Upper lobe of left lung (tissue), 6 donors: ENCODE data around the gene STAG1. TPM values are rescaled to one million over a fixed set of nuclear protein-coding genes. Genes with fewer than 3 reads are reported as not detected.

ENCODE experiments used
- ATAC-seq, 2 donors: fragments of 200-7000 bp; cut with Tn5 transposase; one replicate each; pipeline ENCODE4 v1.9.1; 2022; ENCODE audit warnings: mild to moderate bottlenecking in 2 of 2, moderate library complexity in 2 of 2; ENCODE audit not compliant: low FRiP score in 2 of 2
- DNase-seq, 2 donors: peaks; one replicate each; pipeline ENCODE4 v3.0.0-alpha.2; 2019 to 2020
- H3K27ac ChIP-seq, 4 donors: fragments of 200-600 bp; sonication (generic); one replicate each; pipeline ENCODE4 v1.5.1; 2016 to 2019
- H3K27me3 ChIP-seq, 4 donors: fragments of 200-600 bp; sonication (generic); one replicate each; pipeline ENCODE4 v1.5.1; 2017 to 2019
- H3K36me3 ChIP-seq, 4 donors: fragments of 200-600 bp; sonication (generic); one replicate each; pipeline ENCODE4 v1.5.1; 2016 to 2019
- H3K4me1 ChIP-seq, 4 donors: fragments of 200-600 bp; sonication (generic); one replicate each; pipeline ENCODE4 v1.5.1; 2018 to 2019
- H3K4me3 ChIP-seq, 4 donors: fragments of 200-600 bp; sonication (generic); one replicate each; pipeline ENCODE4 v1.5.1; 2017 to 2019; ENCODE audit warnings: mild to moderate bottlenecking in 2 of 4, moderate library complexity in 1 of 4
- H3K9me3 ChIP-seq, 4 donors: fragments of 200-600 bp; sonication (generic); one replicate each; pipeline ENCODE4 v1.5.1; 2018 to 2019
- CTCF ChIP-seq, 6 experiments: fragments of 450-650 bp in 4 of 6; fragments of 200-600 bp in 2 of 6; sonication (generic) in 2 of 6; IDR thresholded peaks; one replicate each; pipeline ENCODE4 v1.5.1; 2016 to 2019; ENCODE audit warnings: antibody characterized with exemption in 6 of 6
- EP300 ChIP-seq, 4 donors: sonication (generic); formaldehyde crosslinking; IDR thresholded peaks; one replicate each; pipeline ENCODE4 v1.5.1; 2017; ENCODE audit warnings: antibody characterized with exemption in 4 of 4, control low read depth in 2 of 4
- POLR2A ChIP-seq, 4 donors: fragments of 450-650 bp; IDR thresholded peaks; one replicate each; pipeline ENCODE4 v1.5.1; 2016 to 2017; ENCODE audit warnings: antibody characterized with exemption in 4 of 4, mild to moderate bottlenecking in 2 of 4
- POLR2AphosphoS5 ChIP-seq, 2 donors: sonication (generic); formaldehyde crosslinking; IDR thresholded peaks; one replicate each; pipeline ENCODE4 v1.5.1; 2017; ENCODE audit warnings: antibody characterized with exemption in 2 of 2
- WGBS, 2 donors: methylation state at CpG; one replicate each; pipeline ENCODE4 v1.1.5; 2017 to 2018; 5-methylcytosine and 5-hydroxymethylcytosine counted together
- total RNA-seq, 6 donors: library from RNA; depleted of rRNA in 4 of 6; stranded (reverse); fragments of >200 nt in 4 of 6; gene quantifications; one replicate each; pipeline versions ENCODE4 v1.1.0 to v1.2.1, GENCODE V29; 2016 to 2021
- donor health status: DM: no; HTN: no; CAD: no; lungs with moderate emphysema.
- donor health status: DM: no; HTN: yes; CAD: no; lungs with severe emphysema.

STAG1 gene
- total RNA-seq, 6 donors from 2014 or later, result 19.1 to 65.0 (median 34.2) TPM

GRCh38 chr3:136546720-136547119 is 205.5 kb downstream of the STAG1 start:
- peaks cover 0 to 11% (median 4%) of the 10 kb centered on the region in 4 donors for H3K4me1 ChIP-seq
- no peak overlapping the region for H3K4me3 ChIP-seq
- no peak for TF ChIP-seq CTCF (IDR thresholded peaks at IDR 0.05)
- TF ChIP-seq EP300 (IDR thresholded peaks at IDR 0.05), result no peak
- TF ChIP-seq POLR2AphosphoS5 (IDR thresholded peaks at IDR 0.05), result no peak
- no peak for TF ChIP-seq POLR2A (IDR thresholded peaks at IDR 0.05)
- DNase-seq (no peak), ATAC-seq (no peak)
- H3K27ac ChIP-seq, result no peak overlapping the region
- H3K27me3 ChIP-seq, result no peaks in the 10 kb centered on the region
- H3K36me3 ChIP-seq, result no peaks in the 10 kb centered on the region
- H3K9me3 ChIP-seq, result no peaks in the 10 kb centered on the region

GRCh38 chr3:136545664-136546268 is 206.4 kb downstream of the STAG1 start:
- no peaks in the 10 kb centered on the region for H3K9me3 ChIP-seq
- H3K36me3 ChIP-seq, result no peaks in the 10 kb centered on the region
- H3K4me1 ChIP-seq, result peaks cover 0 to 11% (median 4%) of the 10 kb centered on the region in 4 donors
- DNase-seq (no peak), ATAC-seq (no peak)
- TF ChIP-seq POLR2A (IDR thresholded peaks at IDR 0.05) (no peak), CTCF (IDR thresholded peaks at IDR 0.05) (peak in 1 of 6 experiments; percentile 11), POLR2AphosphoS5 (IDR thresholded peaks at IDR 0.05) (no peak), EP300 (IDR thresholded peaks at IDR 0.05) (no peak)
- H3K4me3 ChIP-seq, result no peak overlapping the region
- no peaks in the 10 kb centered on the region for H3K27me3 ChIP-seq
- 62 to 63% methylated on average over 3 of the region's 3 CpGs for WGBS, 2 donors
- H3K27ac ChIP-seq, result peak overlapping the region in 1 of 4 donors; percentile 42

DNA sequence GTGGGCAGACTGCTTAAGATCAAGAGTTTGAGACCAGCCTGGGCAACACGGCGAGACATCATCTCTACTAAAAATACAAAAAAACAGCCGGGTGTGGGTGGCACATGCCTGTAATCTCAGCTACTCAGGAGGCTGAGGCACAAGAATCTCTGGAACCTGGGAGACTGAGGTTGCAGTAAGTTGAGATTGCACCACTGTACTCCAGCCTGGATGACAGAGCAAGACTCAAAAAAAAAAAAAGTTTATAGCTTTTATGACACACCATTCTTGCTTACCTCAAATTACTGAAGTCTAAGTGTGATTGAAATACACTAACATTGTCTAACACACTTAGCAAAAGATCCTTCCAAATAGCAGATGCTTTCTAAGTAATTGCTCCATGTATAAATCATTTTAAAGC is 207.6 kb downstream of the STAG1 start:
- H3K4me3 ChIP-seq, result no peak overlapping the region
- H3K27me3 ChIP-seq, result no peaks in the 10 kb centered on the region
- DNase-seq (no peak), ATAC-seq (no peak)
- no peaks in the 10 kb centered on the region for H3K36me3 ChIP-seq
- 90 to 96% methylated on average over 3 of the region's 3 CpGs for WGBS, 2 donors
- H3K27ac ChIP-seq, result no peak overlapping the region
- TF ChIP-seq POLR2AphosphoS5 (IDR thresholded peaks at IDR 0.05) (no peak), POLR2A (IDR thresholded peaks at IDR 0.05) (no peak), EP300 (IDR thresholded peaks at IDR 0.05) (no peak), CTCF (IDR thresholded peaks at IDR 0.05) (no peak)
- H3K9me3 ChIP-seq, result no peaks in the 10 kb centered on the region
- H3K4me1 ChIP-seq, result peaks cover 0 to 11% (median 4%) of the 10 kb centered on the region in 4 donors

- H3K9me3 ChIP-seq, result no peaks in the 10 kb centered on the region
- DNase-seq, result no peak
- 62 to 72% methylated on average over 4 of the region's 4 CpGs for WGBS, 2 donors
- H3K36me3 ChIP-seq, result no peaks in the 10 kb centered on the region
- H3K27ac ChIP-seq, result peak overlapping the region in 2 of 4 donors; percentile 40 to 49
- no peak overlapping the region for H3K4me3 ChIP-seq
- no peak for ATAC-seq
- H3K27me3 ChIP-seq, result no peaks in the 10 kb centered on the region
- peaks cover 0 to 11% (median 4%) of the 10 kb centered on the region in 4 donors for H3K4me1 ChIP-seq
- TF ChIP-seq EP300 (IDR thresholded peaks at IDR 0.05) (no peak), POLR2AphosphoS5 (IDR thresholded peaks at IDR 0.05) (no peak), POLR2A (IDR thresholded peaks at IDR 0.05) (no peak), CTCF (IDR thresholded peaks at IDR 0.05) (no peak)
These were observed 208.8 kb downstream of the STAG1 start for GRCh38 chr3:136543385-136543784.

DNA sequence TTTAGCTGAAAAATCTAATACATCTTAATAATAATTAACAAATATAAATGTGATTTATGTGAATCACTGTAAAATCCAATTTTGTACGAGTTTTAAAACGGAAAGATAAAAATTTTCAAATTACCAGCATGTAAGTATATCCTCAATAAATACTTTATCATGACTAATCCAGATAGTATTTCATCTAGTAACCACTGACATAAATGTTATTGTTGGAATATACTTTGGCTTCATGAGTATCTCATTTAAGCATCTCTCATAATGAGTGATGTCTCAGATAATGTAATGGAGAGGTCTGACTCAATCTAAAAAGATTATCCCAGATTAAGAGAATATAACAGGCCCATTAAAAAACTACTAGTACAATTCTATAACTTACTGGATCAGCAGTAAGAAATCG is 216.3 kb downstream of the STAG1 start:
- TF ChIP-seq CTCF (IDR thresholded peaks at IDR 0.05) (no peak), POLR2AphosphoS5 (IDR thresholded peaks at IDR 0.05) (no peak), POLR2A (IDR thresholded peaks at IDR 0.05) (no peak), EP300 (IDR thresholded peaks at IDR 0.05) (no peak)
- Histone ChIP-seq H3K4me1 (no peaks in the 10 kb centered on the region), H3K9me3 (peaks cover 0 to 5% (median 4%) of the 10 kb centered on the region in 4 donors), H3K27ac (no peak overlapping the region), H3K36me3 (no peaks in the 10 kb centered on the region), H3K27me3 (no peaks in the 10 kb centered on the region), H3K4me3 (no peak overlapping the region)
- WGBS, 2 donors, result 95 to 96% methylated on average over 3 of the region's 3 CpGs
- ATAC-seq (no peak), DNase-seq (no peak)
